K562 (cell line): Measurements from ENCODE around the gene EIF4E2.

ENCODE experiments used
- CTCF ChIP-seq, 3 experiments: IDR thresholded peaks in 2 of 3; conservative IDR thresholded peaks in 1 of 3; 2 replicates each; pipeline ENCODE4 v1.5.1; 2011 to 2012; ENCODE audit warnings: low read length in 3 of 3, mild to moderate bottlenecking in 3 of 3, control low read depth in 2 of 3, improper control_type of control experiment in 1 of 3, inconsistent platforms in 1 of 3, low read depth in 1 of 3, mixed read lengths in 1 of 3, moderate library complexity in 1 of 3; ENCODE audit not compliant: insufficient read depth in 2 of 3
- GATAD2B ChIP-seq: fragments of 450-650 bp; IDR thresholded peaks from 2 replicates; pipeline ENCODE4 v1.6.1; 2017; ENCODE audit warnings: mild to moderate bottlenecking, borderline replicate concordance
- ILK ChIP-seq: fragments of 450-650 bp; IDR thresholded peaks from 2 replicates; pipeline ENCODE4 v1.6.1; 2016; ENCODE audit warnings: missing genetic modification characterization, low read depth, mild to moderate bottlenecking, missing compliant biosample characterization, moderate library complexity, borderline replicate concordance
- MEF2A ChIP-seq: IDR thresholded peaks from 2 replicates; pipeline ENCODE4 v1.6.1; 2011; ENCODE audit warnings: low read depth, mild to moderate bottlenecking, low read length, moderate library complexity; ENCODE audit not compliant: control insufficient read depth
- PREB ChIP-seq: sonication (generic); formaldehyde crosslinking; IDR thresholded peaks from 2 replicates; pipeline ENCODE4 v1.8.1; 2023; ENCODE audit warnings: mild to moderate bottlenecking, missing genetic modification reagents
- ZNF184 ChIP-seq: sonication (generic); formaldehyde crosslinking; IDR thresholded peaks from 2 replicates; pipeline ENCODE4 v1.5.0; 2020; ENCODE audit warnings: missing genetic modification reagents

GRCh38 chr2:232501794-232502390 lies 48.6 kb upstream of the EIF4E2 start:
- TF ChIP-seq PREB (CRISPR knock-in tag), result no peak
- TF ChIP-seq MEF2A, result no peak
- no peak for TF ChIP-seq ILK
- no peak for TF ChIP-seq ZNF184 (CRISPR knock-in tag)
- TF ChIP-seq GATAD2B, result no peak
- no peak for TF ChIP-seq CTCF (IDR thresholded peaks at IDR 0.05 in 2 of 3, conservative IDR thresholded peaks at IDR 0.05 in 1 of 3; ENCODE audit: insufficient read depth in 2 of 3, low read depth in 1 of 3, low read length in 3 of 3)
